ENCODE measurements around the gene FBXO3. TPM values are rescaled to one million over a fixed set of nuclear protein-coding genes. Genes with fewer than 3 reads are reported as not detected.

FBXO3 gene
- total RNA-seq, 1 experiment from 2014 or later = 32.9 TPM

GRCh38 chr11:33700502-33701271 is 73.6 kb downstream of the FBXO3 start, which contains the start of gene C11orf91:
TSS of gene C11orf91 (minus strand) at chr11:33700826. CDS start at chr11:33700740, 86 bp downstream.
- Histone ChIP-seq H2AFZ (peak within 1 kb of the TSS; percentile 76), H3K79me2 (ENCODE audit: low read depth) (peaks cover 2% of the 10 kb centered on the region; the same call in 1 of the 2 replicates), H3K4me2 (peak within 1 kb of the TSS; percentile 82), H3K9me3 (ENCODE audit: insufficient read depth, low read depth) (no peaks in the 10 kb centered on the region), H3K4me1 (replicated peaks; ENCODE audit: insufficient read depth) (peaks cover 68% of the 10 kb centered on the region), H3K36me3 (ENCODE audit: low read depth) (0 out of 2 replicates have a peak, but pooled peaks cover 5% of the 10 kb centered on the region), H3K4me3 (peak within 1 kb of the TSS; percentile 56), H3K9me2 (ENCODE audit: insufficient read depth) (no peaks in the 10 kb centered on the region), H3K27ac (peak within 1 kb of the TSS; percentile 68), H4K20me1 (ENCODE audit: insufficient read depth) (no peaks in the 10 kb centered on the region), H3K27me3 (ENCODE audit: insufficient read depth, low read depth) (no peaks in the 10 kb centered on the region), H3F3A (ENCODE audit: insufficient read depth, low read depth) (peaks cover 48% of the 10 kb centered on the region)
- no TSS peak for BruUV-seq (replicated peaks)
- POLR2A ChIA-PET (ENCODE audit: unreplicated experiment) = interaction anchor here (0.5 to 1.2 kb wide), 6 partner anchors 9 to 921 kb away, joined by 4 to 12 read pairs (median 7); partner anchors contain the start of gene CD59
- CTCF ChIA-PET = interaction anchor here (1.5 to 2.2 kb wide), 3 partner anchors 9 to 42 kb away, joined by 3 to 10 read pairs (median 8); no protein-coding TSS in a partner anchor
- intact Hi-C loops (cut with micrococcal nuclease; ENCODE audit: unreplicated experiment) = loop anchor here (5.0 kb wide), 1 partner anchor 158 kb away; no protein-coding TSS in a partner anchor
- peak; percentile 73 to 97 for DNase-seq
- TF ChIP-seq EZH2 (IDR thresholded peaks at IDR 0.05; ENCODE audit: low read depth) (no peak), CTCF (conservative IDR thresholded peaks at IDR 0.05) (no peak)

GRCh38 chr11:33700063-33700501 is 74.2 kb downstream of the FBXO3 start:
- H3K36me3 ChIP-seq (ENCODE audit: low read depth) = 0 out of 2 replicates have a peak, but pooled peaks cover 1% of the 10 kb centered on the region
- H3K79me2 ChIP-seq (ENCODE audit: low read depth) = no peaks in the 10 kb centered on the region; the same call in 1 of the 2 replicates
- H3K9me2 ChIP-seq (ENCODE audit: insufficient read depth) = no peaks in the 10 kb centered on the region
- no peak overlapping the region for H3K27ac ChIP-seq
- H3K9me3 ChIP-seq (ENCODE audit: insufficient read depth, low read depth) = no peaks in the 10 kb centered on the region
- H3K4me2 ChIP-seq = peak overlapping the region; percentile 82
- peaks cover 43% of the 10 kb centered on the region for H3F3A ChIP-seq (ENCODE audit: insufficient read depth, low read depth)
- peaks cover 66% of the 10 kb centered on the region for H3K4me1 ChIP-seq (replicated peaks; ENCODE audit: insufficient read depth)
- no peaks in the 10 kb centered on the region for H4K20me1 ChIP-seq (ENCODE audit: insufficient read depth)
- H3K4me3 ChIP-seq = peak overlapping the region; percentile 56; the same call in 1 of the 2 replicates
- CTCF ChIA-PET = interaction anchor here (1.6 to 2.2 kb wide), 2 partner anchors 8 to 42 kb away, joined by 8 to 10 read pairs; no protein-coding TSS in a partner anchor
- H2AFZ ChIP-seq = no peak overlapping the region
- intact Hi-C loops (cut with micrococcal nuclease; ENCODE audit: unreplicated experiment) = loop anchor here (5.0 kb wide), 1 partner anchor 158 kb away; no protein-coding TSS in a partner anchor
- POLR2A ChIA-PET (ENCODE audit: unreplicated experiment) = interaction anchor here (0.5 to 0.7 kb wide), 4 partner anchors 37 to 921 kb away, joined by 3 to 8 read pairs (median 4); no protein-coding TSS in a partner anchor
- H3K27me3 ChIP-seq (ENCODE audit: insufficient read depth, low read depth) = no peaks in the 10 kb centered on the region
- no TSS peak for BruUV-seq (replicated peaks)
- TF ChIP-seq EZH2 (IDR thresholded peaks at IDR 0.05; ENCODE audit: low read depth) = no peak
- no peak for TF ChIP-seq CTCF (conservative IDR thresholded peaks at IDR 0.05)
- DNase-seq = no peak

- peak overlapping the region; percentile 56; the same call in 1 of the 2 replicates for H3K4me3 ChIP-seq
- peak overlapping the region; percentile 82 for H3K4me2 ChIP-seq
- no peak overlapping the region for H2AFZ ChIP-seq
- H3K27me3 ChIP-seq (ENCODE audit: insufficient read depth, low read depth) = no peaks in the 10 kb centered on the region
- peaks cover 66% of the 10 kb centered on the region for H3K4me1 ChIP-seq (replicated peaks; ENCODE audit: insufficient read depth)
- peaks cover 40% of the 10 kb centered on the region for H3F3A ChIP-seq (ENCODE audit: insufficient read depth, low read depth)
- H3K27ac ChIP-seq = no peak overlapping the region
- H4K20me1 ChIP-seq (ENCODE audit: insufficient read depth) = no peaks in the 10 kb centered on the region
- POLR2A ChIA-PET (ENCODE audit: unreplicated experiment) = interaction anchor here (0.6 kb wide), 1 partner anchor 37 kb away, joined by 3 read pairs; no protein-coding TSS in a partner anchor
- H3K9me2 ChIP-seq (ENCODE audit: insufficient read depth) = no peaks in the 10 kb centered on the region
- intact Hi-C loops (cut with micrococcal nuclease; ENCODE audit: unreplicated experiment) = loop anchor here (5.0 kb wide), 1 partner anchor 157 kb away; no protein-coding TSS in a partner anchor
- H3K9me3 ChIP-seq (ENCODE audit: insufficient read depth, low read depth) = no peaks in the 10 kb centered on the region
- peak in 1 of 2 experiments; percentile 34 for DNase-seq
- H3K36me3 ChIP-seq (ENCODE audit: low read depth) = no peaks in the 10 kb centered on the region
- BruUV-seq (replicated peaks) = no TSS peak
- TF ChIP-seq EZH2 (IDR thresholded peaks at IDR 0.05; ENCODE audit: low read depth) = no peak
- CTCF ChIA-PET = no interaction called here
- H3K79me2 ChIP-seq (ENCODE audit: low read depth) = no peaks in the 10 kb centered on the region; the same call in 1 of the 2 replicates
Observed at GRCh38 chr11:33699515-33700062, 74.7 kb downstream of the FBXO3 start.
